Thymus (tissue), 11 donors: ENCODE data around the gene PTCSC3. TPM values are rescaled to one million over a fixed set of nuclear protein-coding genes. Genes with fewer than 3 reads are reported as not detected.

Source experiments
- DNase-seq, 9 donors: peaks; one replicate each; pipeline ENCODE4 v3.0.0-alpha.2; 2013; ENCODE audit warnings: low spot score in 9 of 9, low read depth in 6 of 9, missing footprints in 1 of 9
- H3K27ac ChIP-seq, 2 donors: one replicate each; pipeline ENCODE4 v1.5.1; 2013; ENCODE audit warnings: control low read depth in 1 of 2, low read depth in 1 of 2, low read length in 1 of 2, mild to moderate bottlenecking in 1 of 2, moderate library complexity in 1 of 2
- H3K27me3 ChIP-seq, 2 donors: one replicate each; pipeline ENCODE4 v1.5.1; 2013; ENCODE audit warnings: low read length in 1 of 2; ENCODE audit not compliant: control insufficient read depth in 2 of 2, insufficient read depth in 1 of 2
- H3K36me3 ChIP-seq, 2 donors: one replicate each; pipeline ENCODE4 v1.5.1; 2013; ENCODE audit warnings: low read length in 1 of 2, mild to moderate bottlenecking in 1 of 2, moderate library complexity in 1 of 2; ENCODE audit not compliant: control insufficient read depth in 2 of 2, insufficient read depth in 2 of 2
- H3K4me1 ChIP-seq, 2 donors: one replicate each; pipeline ENCODE4 v1.5.1; 2013; ENCODE audit warnings: low read length in 2 of 2; ENCODE audit not compliant: control insufficient read depth in 2 of 2, insufficient read depth in 2 of 2
- H3K4me3 ChIP-seq, 2 donors: one replicate each; pipeline ENCODE4 v1.5.1; 2013; ENCODE audit warnings: low read length in 2 of 2, control low read depth in 1 of 2, mild to moderate bottlenecking in 1 of 2
- H3K9me3 ChIP-seq, 2 donors: one replicate each; pipeline ENCODE4 v1.5.1; 2013; ENCODE audit warnings: low read length in 1 of 2, mild to moderate bottlenecking in 1 of 2; ENCODE audit not compliant: control insufficient read depth in 2 of 2, insufficient read depth in 1 of 2
- WGBS: extraction: QIAGEN DNeasy Blood & Tissue Kit; methylation state at CpG from one replicate; pipeline ENCODE4 v1.1.7; 2013; 5-methylcytosine and 5-hydroxymethylcytosine counted together
- polyA plus RNA-seq: library from polyadenylated mRNA; stranded (reverse); fragments of 200-250 nt; gene quantifications from one replicate; pipeline ENCODE4 v1.2.3, GENCODE V29; 2013
- total RNA-seq: library from RNA; stranded (reverse); fragments of 120-200 nt; gene quantifications from one replicate; pipeline ENCODE4 v1.2.4, GENCODE V29; 2013
- donor health status: healthy.

The PTCSC3 gene
- total and polyA plus RNA-seq, 2 donors: not detected

- 91% methylated on average over 9 of the region's 9 CpGs for WGBS
- Histone ChIP-seq H3K9me3 (no peaks in the 10 kb centered on the region), H3K27me3 (no peaks in the 10 kb centered on the region), H3K36me3 (no peaks in the 10 kb centered on the region), H3K4me3 (no peak overlapping the region), H3K27ac (no peak overlapping the region), H3K4me1 (no peaks in the 10 kb centered on the region)
- DNase-seq: no peak
Measured at GRCh38 chr14:36162267-36162666, 14.3 kb downstream of the PTCSC3 start.

GRCh38 chr14:36161776-36162175, 14.7 kb downstream of the PTCSC3 start:
- H3K4me3 ChIP-seq: no peak overlapping the region
- DNase-seq: no peak
- H3K27ac ChIP-seq: no peak overlapping the region
- H3K9me3 ChIP-seq: no peaks in the 10 kb centered on the region
- no peaks in the 10 kb centered on the region for H3K4me1 ChIP-seq
- no peaks in the 10 kb centered on the region for H3K36me3 ChIP-seq
- 63% methylated on average over 12 of the region's 12 CpGs for whole genome bisulfite sequencing
- no peaks in the 10 kb centered on the region for H3K27me3 ChIP-seq

- Histone ChIP-seq H3K4me1 (no peaks in the 10 kb centered on the region), H3K36me3 (no peaks in the 10 kb centered on the region), H3K27ac (no peak overlapping the region), H3K4me3 (no peak overlapping the region), H3K9me3 (no peaks in the 10 kb centered on the region), H3K27me3 (no peaks in the 10 kb centered on the region)
- 98% methylated on average over 3 of the region's 3 CpGs for WGBS
- DNase-seq: no peak
Measured at GRCh38 chr14:36151335-36151734, 25.2 kb downstream of the PTCSC3 start.

DNA sequence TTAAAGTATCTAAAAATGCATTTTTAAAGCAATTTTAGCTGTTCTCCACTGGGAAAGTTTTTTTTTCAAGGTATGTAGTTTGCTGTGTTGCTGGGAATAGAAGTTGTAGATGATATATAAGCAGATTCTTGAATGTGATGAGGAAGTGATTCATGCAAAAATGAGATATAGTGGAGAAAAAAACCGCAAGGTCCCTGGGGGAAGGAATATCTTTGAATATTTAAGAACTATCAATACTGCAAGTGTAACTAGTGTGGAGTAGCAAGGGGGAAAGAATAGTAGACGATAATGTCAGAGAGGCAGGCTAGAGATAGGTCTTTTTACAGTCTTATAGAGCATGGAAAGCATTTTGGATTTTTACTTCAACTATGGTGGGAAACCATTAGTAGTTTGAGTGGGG, 42.5 kb downstream of the PTCSC3 start:
- Histone ChIP-seq H3K27ac (no peak overlapping the region), H3K4me3 (no peak overlapping the region), H3K27me3 (no peaks in the 10 kb centered on the region), H3K9me3 (no peaks in the 10 kb centered on the region), H3K4me1 (no peaks in the 10 kb centered on the region), H3K36me3 (no peaks in the 10 kb centered on the region)
- 92% methylated on average over 2 of the region's 2 CpGs for WGBS
- DNase-seq: no peak

DNA sequence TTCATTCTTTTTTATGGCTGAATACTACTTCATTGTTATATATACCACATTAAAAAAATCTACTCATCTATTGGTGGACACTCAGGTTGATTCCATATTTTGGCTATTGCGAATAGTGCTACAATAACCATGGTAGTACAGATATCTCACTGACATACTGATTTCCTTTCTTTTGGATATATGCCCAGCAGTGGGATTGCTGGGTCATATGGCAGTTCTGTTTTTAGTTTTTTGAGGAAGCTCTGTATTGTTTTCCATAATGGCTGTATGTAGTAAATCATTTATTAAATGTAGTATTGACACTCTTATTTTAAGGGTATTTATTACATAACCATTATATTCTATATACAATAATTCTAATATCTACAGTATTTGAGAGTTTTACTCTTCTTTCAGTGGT, 43.7 kb downstream of the PTCSC3 start:
- WGBS: 97% methylated on average over 1 of the region's 1 CpG
- DNase-seq: no peak
- Histone ChIP-seq H3K4me1 (no peaks in the 10 kb centered on the region), H3K9me3 (no peaks in the 10 kb centered on the region), H3K27me3 (no peaks in the 10 kb centered on the region), H3K27ac (no peak overlapping the region), H3K4me3 (no peak overlapping the region), H3K36me3 (no peaks in the 10 kb centered on the region)

DNA sequence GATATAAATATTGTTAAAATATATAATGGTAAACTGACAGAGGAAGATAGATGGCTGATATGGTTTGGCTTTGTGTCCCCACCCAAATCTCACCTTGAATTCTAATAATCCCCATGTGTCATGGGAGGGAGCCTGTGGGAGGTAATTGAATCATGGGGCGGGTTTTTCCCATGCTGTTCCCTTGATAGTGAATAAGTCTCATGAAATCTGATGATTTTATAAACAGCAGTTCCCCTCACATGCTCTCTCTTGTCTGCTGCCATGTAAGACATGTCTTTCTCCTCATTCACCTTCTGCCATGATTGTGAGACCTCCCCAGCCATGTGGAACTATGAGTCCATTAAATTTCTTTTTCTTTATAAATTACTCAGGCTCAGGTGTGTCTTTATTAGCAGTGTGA, 46.3 kb downstream of the PTCSC3 start:
- Histone ChIP-seq H3K27me3 (no peaks in the 10 kb centered on the region), H3K36me3 (no peaks in the 10 kb centered on the region), H3K9me3 (no peaks in the 10 kb centered on the region), H3K4me3 (no peak overlapping the region), H3K4me1 (no peaks in the 10 kb centered on the region), H3K27ac (no peak overlapping the region)
- DNase-seq: no peak
- WGBS: 93% methylated on average over 1 of the region's 1 CpG

- H3K4me3 ChIP-seq: no peak overlapping the region
- no peaks in the 10 kb centered on the region for H3K9me3 ChIP-seq
- no peak overlapping the region for H3K27ac ChIP-seq
- no peaks in the 10 kb centered on the region for H3K27me3 ChIP-seq
- WGBS: 92% methylated on average over 2 of the region's 2 CpGs
- peak in 2 of 9 donors; percentile 2 to 18 for DNase-seq
- H3K36me3 ChIP-seq: no peaks in the 10 kb centered on the region
- no peaks in the 10 kb centered on the region for H3K4me1 ChIP-seq
Measured at GRCh38 chr14:36129181-36129580, 47.3 kb downstream of the PTCSC3 start.

- WGBS: 52% methylated on average over 4 of the region's 4 CpGs
- Histone ChIP-seq H3K27me3 (no peaks in the 10 kb centered on the region), H3K4me1 (no peaks in the 10 kb centered on the region), H3K36me3 (no peaks in the 10 kb centered on the region), H3K4me3 (no peak overlapping the region), H3K27ac (no peak overlapping the region), H3K9me3 (no peaks in the 10 kb centered on the region)
- DNase-seq: no peak
Measured at GRCh38 chr14:36113341-36113740, 63.2 kb downstream of the PTCSC3 start.

DNA sequence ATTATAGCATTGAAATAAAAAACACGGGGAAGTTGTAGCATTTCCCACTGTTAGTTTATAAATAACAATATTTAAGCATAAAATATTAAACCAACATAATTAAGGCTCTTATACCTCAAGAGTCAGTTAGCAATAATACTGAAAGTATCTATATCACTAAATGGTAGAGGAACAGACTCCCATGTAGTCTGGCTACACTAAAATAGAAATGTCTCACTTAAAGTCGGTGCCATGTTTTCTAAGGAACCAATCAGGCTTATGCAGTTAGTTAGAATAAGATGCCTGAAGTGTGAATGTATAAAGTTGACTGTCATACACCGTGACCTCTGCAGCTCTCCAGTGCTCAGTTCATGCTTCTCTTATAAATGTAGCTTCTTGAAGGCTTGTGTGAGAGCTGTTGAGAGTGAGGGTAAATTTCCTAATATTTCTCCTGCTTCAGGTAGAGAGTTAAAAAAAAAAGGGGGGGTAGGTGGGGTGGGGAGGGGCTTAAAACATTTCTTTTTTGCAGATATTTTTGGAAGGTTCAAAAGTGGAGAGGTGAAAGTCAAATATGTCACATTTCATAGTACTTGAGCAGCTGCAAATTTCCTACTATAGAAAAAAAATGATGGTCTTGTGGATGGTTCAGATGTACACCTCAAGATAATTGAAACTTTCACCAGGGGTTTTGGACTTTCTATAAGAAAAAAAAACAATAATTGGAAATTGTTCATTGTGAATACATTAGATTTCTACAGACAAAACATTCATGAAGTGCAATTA, 64.5 kb downstream of the PTCSC3 start:
- whole genome bisulfite sequencing: 90% methylated on average over 3 of the region's 3 CpGs

More for the DNA sequence above, 64.5 kb downstream of the PTCSC3 start:
- H3K4me1 ChIP-seq: no peaks in the 10 kb centered on the region
- H3K27me3 ChIP-seq: no peaks in the 10 kb centered on the region
- no peaks in the 10 kb centered on the region for H3K36me3 ChIP-seq
- H3K27ac ChIP-seq: no peak overlapping the region
- H3K4me3 ChIP-seq: no peak overlapping the region
- no peak for DNase-seq
- no peaks in the 10 kb centered on the region for H3K9me3 ChIP-seq
